IMR-90 (cell line): ENCODE measurements around the gene GORASP1. TPM values are rescaled to one million over a fixed set of nuclear protein-coding genes. Genes with fewer than 3 reads are reported as not detected.

Experiments
- ATAC-seq: fragments of 200-7000 bp; cut with Tn5 transposase; 2 replicates; pipeline ENCODE4 v1.9.1; 2020; ENCODE audit warnings: low read depth, mild to moderate bottlenecking, moderate library complexity
- BruUV-seq: library from RNA; stranded (reverse); fragments of 400-500 nt; replicated peaks from 2 replicates; lab custom pipeline; 2021; lab: Mats Ljungman, UMichigan
- CTCF ChIA-PET: fragments of 300-600 bp; formaldehyde crosslinking; extraction: SDS; loops from one replicate; lab custom pipeline; 2021; ENCODE audit warnings: antibody characterized with exemption; lab: Yijun Ruan, JAX
- POLR2A ChIA-PET: fragments of 300-600 bp; sonication (Branson Sonifier 250); formaldehyde crosslinking; loops from one replicate; lab custom pipeline; 2022; ENCODE audit warnings: antibody characterized with exemption; ENCODE audit not compliant: unreplicated experiment; lab: Charles Lee
- DNase-seq: peaks from one replicate; pipeline ENCODE4 v3.0.0; 2013
- H2AFZ ChIP-seq: replicated peaks from 2 replicates; pipeline ENCODE3; 2013; ENCODE audit warnings: low read length, mild to moderate bottlenecking; ENCODE audit not compliant: poor library complexity
- H2AK5ac ChIP-seq: 2 replicates; pipeline ENCODE4 v1.6.1; 2013; ENCODE audit warnings: low read depth, low read length, inconsistent platforms
- H2AK9ac ChIP-seq: replicated peaks from 2 replicates; pipeline ENCODE3; 2013; ENCODE audit warnings: mild to moderate bottlenecking, low read depth, low read length, moderate library complexity; ENCODE audit not compliant: poor library complexity
- H2BK120ac ChIP-seq: 2 replicates; pipeline ENCODE4 v1.6.1; 2013; ENCODE audit warnings: low read depth, low read length, inconsistent platforms
- H2BK15ac ChIP-seq: 3 replicates; pipeline ENCODE4 v1.6.1; 2013; ENCODE audit warnings: low read depth, low read length, inconsistent platforms
- H2BK20ac ChIP-seq: 2 replicates; pipeline ENCODE4 v1.6.1; 2013; ENCODE audit warnings: low read depth, mild to moderate bottlenecking, inconsistent platforms, low read length, moderate library complexity
- H2BK5ac ChIP-seq: 2 replicates; pipeline ENCODE4 v1.6.1; 2013; ENCODE audit warnings: mild to moderate bottlenecking, low read depth, low read length, inconsistent platforms; ENCODE audit not compliant: poor library complexity, severe bottlenecking
- H3K14ac ChIP-seq: replicated peaks from 2 replicates; pipeline ENCODE4 v1.6.1; 2013; ENCODE audit warnings: low read depth, low read length, inconsistent platforms
- H3K18ac ChIP-seq: 2 replicates; pipeline ENCODE4 v1.6.1; 2013; ENCODE audit warnings: low read depth, low read length, control low read depth
- H3K23ac ChIP-seq: 2 replicates; pipeline ENCODE4 v1.6.1; 2013; ENCODE audit warnings: low read depth, low read length, inconsistent platforms
- H3K27ac ChIP-seq: 2 replicates; pipeline ENCODE4 v1.5.1; 2013; ENCODE audit warnings: mild to moderate bottlenecking, control low read depth, low read length; ENCODE audit not compliant: insufficient read depth
- H3K27me3 ChIP-seq: 2 replicates; pipeline ENCODE4 v1.6.1; 2013; ENCODE audit warnings: low read length; ENCODE audit not compliant: control insufficient read depth, insufficient read depth
- H3K36me3 ChIP-seq: 2 replicates; pipeline ENCODE4 v1.6.1; 2013; ENCODE audit warnings: low read length, mixed read lengths; ENCODE audit not compliant: control insufficient read depth, insufficient read depth
- H3K4ac ChIP-seq: 2 replicates; pipeline ENCODE4 v1.6.1; 2013; ENCODE audit warnings: low read depth, low read length, inconsistent platforms
- H3K4me1 ChIP-seq: 2 replicates; pipeline ENCODE4 v1.6.1; 2013; ENCODE audit warnings: low read length, mixed read lengths; ENCODE audit not compliant: control insufficient read depth, insufficient read depth
- H3K4me2 ChIP-seq: 2 replicates; pipeline ENCODE4 v1.6.1; 2013; ENCODE audit warnings: low read depth, mild to moderate bottlenecking, control low read depth, low read length, moderate library complexity
- H3K4me3 ChIP-seq: 2 replicates; pipeline ENCODE4 v1.5.1; 2013; ENCODE audit warnings: low read depth, mild to moderate bottlenecking, control low read depth, low read length, moderate library complexity; ENCODE audit not compliant: insufficient read depth
- H3K56ac ChIP-seq: 2 replicates; pipeline ENCODE4 v1.6.1; 2013; ENCODE audit warnings: low read length, inconsistent platforms; ENCODE audit not compliant: insufficient read depth; ENCODE audit errors: extremely low read depth
- H3K79me1 ChIP-seq, 2 experiments: 2 replicates each; pipeline ENCODE4 v1.6.1; 2013; ENCODE audit warnings: low read length in 2 of 2, inconsistent platforms in 1 of 2, low read depth in 1 of 2
- H3K9ac ChIP-seq: 2 replicates; pipeline ENCODE4 v1.6.1; 2013; ENCODE audit warnings: low read depth, low read length, control low read depth
- H3K9me1 ChIP-seq: 2 replicates; pipeline ENCODE4 v1.6.1; 2013; ENCODE audit warnings: low read length, inconsistent platforms; ENCODE audit not compliant: insufficient read depth
- H3K9me3 ChIP-seq: 2 replicates; pipeline ENCODE4 v1.6.1; 2013; ENCODE audit warnings: low read length; ENCODE audit not compliant: control insufficient read depth, insufficient read depth
- H4K20me1 ChIP-seq: 2 replicates; pipeline ENCODE4 v1.6.1; 2013; ENCODE audit warnings: low read length, inconsistent platforms; ENCODE audit not compliant: insufficient read depth
- H4K5ac ChIP-seq: 2 replicates; pipeline ENCODE4 v1.6.1; 2013; ENCODE audit warnings: mild to moderate bottlenecking, low read depth, low read length, control low read depth
- H4K8ac ChIP-seq, 2 experiments: 2 replicates each; pipeline ENCODE4 v1.6.1; 2013; ENCODE audit warnings: low read depth in 2 of 2, low read length in 2 of 2, control low read depth in 1 of 2, inconsistent platforms in 1 of 2
- H4K91ac ChIP-seq: 2 replicates; pipeline ENCODE4 v1.6.1; 2013; ENCODE audit warnings: low read depth, low read length, inconsistent platforms; ENCODE audit not compliant: insufficient read depth
- BHLHE40 ChIP-seq: fragments of 150-350 bp; IDR thresholded peaks from 2 replicates; pipeline ENCODE4 v1.6.1; 2016; ENCODE audit warnings: mild to moderate bottlenecking, low read depth, low read length
- CEBPB ChIP-seq: IDR thresholded peaks from 2 replicates; pipeline ENCODE4 v1.6.1; 2012; ENCODE audit warnings: low read depth, low read length, improper control_type of control experiment
- CHD1 ChIP-seq: IDR thresholded peaks from 2 replicates; pipeline ENCODE4 v1.6.1; 2012; ENCODE audit warnings: low read depth, low read length, improper control_type of control experiment
- FOS ChIP-seq: fragments of 150-350 bp; IDR thresholded peaks from 2 replicates; pipeline ENCODE4 v1.6.1; 2016; ENCODE audit warnings: low read depth, low read length
- MAFK ChIP-seq: IDR thresholded peaks from 2 replicates; pipeline ENCODE4 v1.6.1; 2012; ENCODE audit warnings: low read depth, low read length, improper control_type of control experiment
- MAZ ChIP-seq: IDR thresholded peaks from 2 replicates; pipeline ENCODE4 v1.6.1; 2012; ENCODE audit warnings: low read depth, mild to moderate bottlenecking, low read length, improper control_type of control experiment, moderate library complexity, borderline replicate concordance
- MXI1 ChIP-seq: IDR thresholded peaks from 2 replicates; pipeline ENCODE4 v1.6.1; 2012; ENCODE audit warnings: low read depth, mild to moderate bottlenecking, low read length, moderate library complexity, borderline replicate concordance
- NFE2L2 ChIP-seq: fragments of 150-350 bp; IDR thresholded peaks from 2 replicates; pipeline ENCODE4 v1.6.1; 2016; ENCODE audit warnings: low read depth, mild to moderate bottlenecking, low read length
- POLR2A ChIP-seq: IDR thresholded peaks from 2 replicates; pipeline ENCODE4 v1.6.1; 2012; ENCODE audit warnings: mild to moderate bottlenecking, low read depth, low read length
- RAD21 ChIP-seq: IDR thresholded peaks from 2 replicates; pipeline ENCODE4 v1.6.1; 2012; ENCODE audit warnings: low read length, improper control_type of control experiment
- RCOR1 ChIP-seq: IDR thresholded peaks from 2 replicates; pipeline ENCODE4 v1.6.1; 2012; ENCODE audit warnings: mild to moderate bottlenecking, low read length, improper control_type of control experiment; ENCODE audit not compliant: insufficient replicate concordance
- RFX5 ChIP-seq: IDR thresholded peaks from 2 replicates; pipeline ENCODE4 v1.8.0; 2012; ENCODE audit warnings: low read depth, mild to moderate bottlenecking, low read length, moderate library complexity
- SMC3 ChIP-seq: fragments of 150-350 bp; IDR thresholded peaks from 2 replicates; pipeline ENCODE4 v1.6.1; 2016; ENCODE audit warnings: low read depth, mild to moderate bottlenecking, antibody characterized with exemption, low read length, moderate library complexity
- WGBS, 2 experiments: methylation state at CpG; one replicate each; pipeline versions ENCODE4 v1.1.5 to v1.1.7; 2013; ENCODE audit warnings: missing lambda C conversion rate in 2 of 2; ENCODE audit not compliant: insufficient read length in 1 of 2; ENCODE audit errors: extremely low coverage in 2 of 2; 5-methylcytosine and 5-hydroxymethylcytosine counted together
- dilution Hi-C: fragments of 300-500 bp; cut with HindIII; formaldehyde crosslinking; loops from one replicate; pipeline ENCODE4 v1.14.3; 2018; ENCODE audit warnings: low sequenced_read_pairs; ENCODE audit not compliant: unreplicated experiment
- in situ Hi-C: fragments of 300-500 bp; cut with MboI; formaldehyde crosslinking; loops from 3 replicates; pipeline ENCODE4 v1.14.3; 2019; ENCODE audit warnings: low sequenced_read_pairs, inconsistent platforms, mixed read lengths
- intact Hi-C: fragments of 100-400 bp; cut with micrococcal nuclease; formaldehyde crosslinking; loops from 2 replicates; pipeline ENCODE4 v1.10.0; 2022
- polyA plus RNA-seq, 3 experiments: library from polyadenylated mRNA; depleted of rRNA; stranded (reverse); fragments of >200 nt; gene quantifications; 2 replicates each; pipeline ENCODE4 v1.2.3, GENCODE V29; 2012; ENCODE audit warnings: low replicate concordance in 1 of 3
- total RNA-seq: library from RNA; depleted of rRNA; stranded (reverse); fragments of >200 nt; gene quantifications from 2 replicates; pipeline ENCODE4 v1.2.3, GENCODE V29; 2012
- TF ChIP-seq, protein P1 (sequence below): fragments of 150-350 bp; IDR thresholded peaks from 2 replicates; pipeline ENCODE4 v1.6.1; 2017; ENCODE audit warnings: mild to moderate bottlenecking, antibody characterized with exemption, low read length, low read depth
- TF ChIP-seq, protein P2 (sequence below): fragments of 150-350 bp; IDR thresholded peaks from 2 replicates; pipeline ENCODE4 v1.6.1; 2016; ENCODE audit warnings: low read depth, mild to moderate bottlenecking, low read length, moderate library complexity, borderline replicate concordance
- TF ChIP-seq, protein P3 (sequence below): conservative IDR thresholded peaks from 2 replicates; pipeline ENCODE4 v1.5.1; 2012; ENCODE audit warnings: mild to moderate bottlenecking, low read depth, low read length, improper control_type of control experiment

The GORASP1 gene
- total and polyA plus RNA-seq, 2 of the 4 experiments (the other 2 are of a cell fraction), result 35.0 to 56.6 TPM

DNA sequence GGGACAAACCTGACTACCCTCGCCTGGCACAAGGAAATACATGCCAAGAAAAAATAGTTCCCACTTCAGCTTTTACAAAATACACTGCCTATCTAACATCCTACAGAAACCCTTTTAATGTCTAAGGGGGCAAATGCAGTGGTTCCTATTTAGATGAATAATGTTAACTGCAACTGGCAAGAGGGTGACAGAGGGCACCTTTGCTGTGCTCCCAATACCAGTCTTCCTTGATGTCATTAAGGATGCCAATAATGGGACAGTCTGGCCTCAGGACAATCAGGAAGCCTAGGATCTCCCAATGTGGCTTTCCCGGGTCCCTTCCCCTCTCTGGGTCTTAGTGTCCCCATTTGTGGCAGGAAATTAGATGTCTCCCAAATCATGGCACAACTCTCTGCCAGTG, 32.0 kb upstream of the GORASP1 start:
- Histone ChIP-seq H3K23ac (no peak overlapping the region), H2BK15ac (no peak overlapping the region), H3K27ac (no peak overlapping the region), H4K8ac (no peak overlapping the region), H2AFZ (no peak overlapping the region), H3K36me3 (peaks cover 34% of the 10 kb centered on the region), H3K4me1 (peaks cover 23% of the 10 kb centered on the region), H3K18ac (no peak overlapping the region), H2BK20ac (no peak overlapping the region), H3K56ac (no peak overlapping the region), H2AK5ac (no peak overlapping the region), H3K9me1 (peaks cover 24% of the 10 kb centered on the region), H3K79me1 (peaks cover 6 to 58% of the 10 kb centered on the region in 2 experiments), H3K4ac (no peak overlapping the region), H3K4me3 (no peak overlapping the region), H3K9ac (no peak overlapping the region), H4K91ac (no peak overlapping the region), H2AK9ac (no peak overlapping the region), H3K9me3 (no peaks in the 10 kb centered on the region), H3K14ac (no peak overlapping the region), H3K4me2 (no peak overlapping the region), H4K5ac (no peak overlapping the region), H2BK5ac (no peak overlapping the region), H3K27me3 (no peaks in the 10 kb centered on the region), H2BK120ac (no peak overlapping the region), H4K20me1 (peaks cover 66% of the 10 kb centered on the region)
- TF ChIP-seq POLR2A, result no peak; the same call in 1 of the 2 replicates
- no peak for TF ChIP-seq FOS
- TF ChIP-seq NFE2L2, result no peak
- TF ChIP-seq RAD21, result no peak
- no peak for TF ChIP-seq CEBPB
- TF ChIP-seq RCOR1, result no peak
- no peak for TF ChIP-seq MAZ
- TF ChIP-seq BHLHE40, result no peak
- TF ChIP-seq SMC3, result no peak
- TF ChIP-seq, protein P1, sequence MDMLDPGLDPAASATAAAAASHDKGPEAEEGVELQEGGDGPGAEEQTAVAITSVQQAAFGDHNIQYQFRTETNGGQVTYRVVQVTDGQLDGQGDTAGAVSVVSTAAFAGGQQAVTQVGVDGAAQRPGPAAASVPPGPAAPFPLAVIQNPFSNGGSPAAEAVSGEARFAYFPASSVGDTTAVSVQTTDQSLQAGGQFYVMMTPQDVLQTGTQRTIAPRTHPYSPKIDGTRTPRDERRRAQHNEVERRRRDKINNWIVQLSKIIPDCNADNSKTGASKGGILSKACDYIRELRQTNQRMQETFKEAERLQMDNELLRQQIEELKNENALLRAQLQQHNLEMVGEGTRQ, result no peak
- no peak for TF ChIP-seq MAFK
- no peak for TF ChIP-seq MXI1
- no peak for TF ChIP-seq RFX5
- no peak for TF ChIP-seq CHD1
- TF ChIP-seq, protein P2, sequence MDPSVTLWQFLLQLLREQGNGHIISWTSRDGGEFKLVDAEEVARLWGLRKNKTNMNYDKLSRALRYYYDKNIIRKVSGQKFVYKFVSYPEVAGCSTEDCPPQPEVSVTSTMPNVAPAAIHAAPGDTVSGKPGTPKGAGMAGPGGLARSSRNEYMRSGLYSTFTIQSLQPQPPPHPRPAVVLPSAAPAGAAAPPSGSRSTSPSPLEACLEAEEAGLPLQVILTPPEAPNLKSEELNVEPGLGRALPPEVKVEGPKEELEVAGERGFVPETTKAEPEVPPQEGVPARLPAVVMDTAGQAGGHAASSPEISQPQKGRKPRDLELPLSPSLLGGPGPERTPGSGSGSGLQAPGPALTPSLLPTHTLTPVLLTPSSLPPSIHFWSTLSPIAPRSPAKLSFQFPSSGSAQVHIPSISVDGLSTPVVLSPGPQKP, result no peak
- TF ChIP-seq, protein P3, sequence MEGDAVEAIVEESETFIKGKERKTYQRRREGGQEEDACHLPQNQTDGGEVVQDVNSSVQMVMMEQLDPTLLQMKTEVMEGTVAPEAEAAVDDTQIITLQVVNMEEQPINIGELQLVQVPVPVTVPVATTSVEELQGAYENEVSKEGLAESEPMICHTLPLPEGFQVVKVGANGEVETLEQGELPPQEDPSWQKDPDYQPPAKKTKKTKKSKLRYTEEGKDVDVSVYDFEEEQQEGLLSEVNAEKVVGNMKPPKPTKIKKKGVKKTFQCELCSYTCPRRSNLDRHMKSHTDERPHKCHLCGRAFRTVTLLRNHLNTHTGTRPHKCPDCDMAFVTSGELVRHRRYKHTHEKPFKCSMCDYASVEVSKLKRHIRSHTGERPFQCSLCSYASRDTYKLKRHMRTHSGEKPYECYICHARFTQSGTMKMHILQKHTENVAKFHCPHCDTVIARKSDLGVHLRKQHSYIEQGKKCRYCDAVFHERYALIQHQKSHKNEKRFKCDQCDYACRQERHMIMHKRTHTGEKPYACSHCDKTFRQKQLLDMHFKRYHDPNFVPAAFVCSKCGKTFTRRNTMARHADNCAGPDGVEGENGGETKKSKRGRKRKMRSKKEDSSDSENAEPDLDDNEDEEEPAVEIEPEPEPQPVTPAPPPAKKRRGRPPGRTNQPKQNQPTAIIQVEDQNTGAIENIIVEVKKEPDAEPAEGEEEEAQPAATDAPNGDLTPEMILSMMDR, result no peak
- in situ Hi-C loops (no loop called here), intact Hi-C loops (no loop called here), dilution Hi-C loops (no loop called here)
- BruUV-seq, result no TSS peak
- POLR2A ChIA-PET, result no interaction called here
- DNase-seq (no peak), ATAC-seq (no peak)
- CTCF ChIA-PET, result interaction anchor here (1.0 kb wide), 1 partner anchor 14 kb away, joined by 3 read pairs; no protein-coding TSS in a partner anchor
- WGBS, 2 experiments, result no CpG with 5 or more reads among the region's 2 CpGs
